ENCODE measurements around the gene DIAPH1.
A peak's percentile ranks its signal among the peaks of the same experiment; 100 is the strongest.

The DIAPH1 gene

GRCh38 chr5:141608046-141608445 is 10.8 kb downstream of the DIAPH1 start:
- Mint-ChIP-seq H3K4me1 (peaks cover 12% of the 10 kb centered on the region), H3K9me3 (no peaks in the 10 kb centered on the region), H3K27me3 (ENCODE audit: low read depth, poor library complexity) (peaks cover under 1% of the 10 kb centered on the region), H3K27ac (no peak overlapping the region), H3K4me3 (no peak overlapping the region), H3K36me3 (ENCODE audit: low read depth) (peaks cover 17% of the 10 kb centered on the region)
- no peak for TF ChIP-seq CTCF (IDR thresholded peaks at IDR 0.05)
- DNase-seq = no peak

- peak overlapping the region; percentile 26 for H3K27ac Mint-ChIP-seq
Observed at GRCh38 chr5:141605523-141606277, 13.1 kb downstream of the DIAPH1 start.

GRCh38 chr5:141603923-141604717 is 14.7 kb downstream of the DIAPH1 start:
- no peaks in the 10 kb centered on the region for H3K36me3 Mint-ChIP-seq (ENCODE audit: low read depth)
- peaks cover 6% of the 10 kb centered on the region for H3K4me1 Mint-ChIP-seq
- no peak for TF ChIP-seq CTCF (IDR thresholded peaks at IDR 0.05)
- no peak overlapping the region for H3K4me3 Mint-ChIP-seq
- H3K27me3 Mint-ChIP-seq (ENCODE audit: low read depth, poor library complexity) = no peaks in the 10 kb centered on the region
- H3K9me3 Mint-ChIP-seq = no peaks in the 10 kb centered on the region
- DNase-seq = no peak
- peak overlapping the region; percentile 2 for H3K27ac Mint-ChIP-seq

More at GRCh38 chr5:141605523-141606277, 13.1 kb downstream of the DIAPH1 start:
- Mint-ChIP-seq H3K4me1 (peaks cover 6% of the 10 kb centered on the region), H3K4me3 (no peak overlapping the region), H3K27me3 (ENCODE audit: low read depth, poor library complexity) (no peaks in the 10 kb centered on the region), H3K36me3 (ENCODE audit: low read depth) (peaks cover 7% of the 10 kb centered on the region), H3K9me3 (no peaks in the 10 kb centered on the region)
- no peak for DNase-seq
- TF ChIP-seq CTCF (IDR thresholded peaks at IDR 0.05) = no peak

- Mint-ChIP-seq H3K4me1 (peaks cover 6% of the 10 kb centered on the region), H3K27ac (no peak overlapping the region), H3K4me3 (no peak overlapping the region), H3K27me3 (ENCODE audit: low read depth, poor library complexity) (no peaks in the 10 kb centered on the region), H3K9me3 (no peaks in the 10 kb centered on the region), H3K36me3 (ENCODE audit: low read depth) (no peaks in the 10 kb centered on the region)
- DNase-seq = no peak
- TF ChIP-seq CTCF (IDR thresholded peaks at IDR 0.05) = no peak
Observed at GRCh38 chr5:141602606-141603005, 16.2 kb downstream of the DIAPH1 start.

- TF ChIP-seq CTCF (IDR thresholded peaks at IDR 0.05) = no peak
- Mint-ChIP-seq H3K4me3 (no peak overlapping the region), H3K4me1 (no peaks in the 10 kb centered on the region), H3K27ac (no peak overlapping the region), H3K9me3 (no peaks in the 10 kb centered on the region), H3K27me3 (ENCODE audit: low read depth, poor library complexity) (no peaks in the 10 kb centered on the region), H3K36me3 (ENCODE audit: low read depth) (peaks cover 13% of the 10 kb centered on the region)
- no peak for DNase-seq
Observed at GRCh38 chr5:141598391-141599345, 20.1 kb downstream of the DIAPH1 start.

Measured in nephron progenitor cell (in vitro differentiated cells).